ENCODE results near the gene ATRNL1.

GRCh38 chr10:115711306-115711705 lies 618.1 kb downstream of the ATRNL1 start:
- TF ChIP-seq, protein P1, sequence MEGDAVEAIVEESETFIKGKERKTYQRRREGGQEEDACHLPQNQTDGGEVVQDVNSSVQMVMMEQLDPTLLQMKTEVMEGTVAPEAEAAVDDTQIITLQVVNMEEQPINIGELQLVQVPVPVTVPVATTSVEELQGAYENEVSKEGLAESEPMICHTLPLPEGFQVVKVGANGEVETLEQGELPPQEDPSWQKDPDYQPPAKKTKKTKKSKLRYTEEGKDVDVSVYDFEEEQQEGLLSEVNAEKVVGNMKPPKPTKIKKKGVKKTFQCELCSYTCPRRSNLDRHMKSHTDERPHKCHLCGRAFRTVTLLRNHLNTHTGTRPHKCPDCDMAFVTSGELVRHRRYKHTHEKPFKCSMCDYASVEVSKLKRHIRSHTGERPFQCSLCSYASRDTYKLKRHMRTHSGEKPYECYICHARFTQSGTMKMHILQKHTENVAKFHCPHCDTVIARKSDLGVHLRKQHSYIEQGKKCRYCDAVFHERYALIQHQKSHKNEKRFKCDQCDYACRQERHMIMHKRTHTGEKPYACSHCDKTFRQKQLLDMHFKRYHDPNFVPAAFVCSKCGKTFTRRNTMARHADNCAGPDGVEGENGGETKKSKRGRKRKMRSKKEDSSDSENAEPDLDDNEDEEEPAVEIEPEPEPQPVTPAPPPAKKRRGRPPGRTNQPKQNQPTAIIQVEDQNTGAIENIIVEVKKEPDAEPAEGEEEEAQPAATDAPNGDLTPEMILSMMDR (IDR thresholded peaks at IDR 0.05; ENCODE audit: low read depth, low read length): no peak
- no peak for TF ChIP-seq EZH2phosphoT487 (IDR thresholded peaks at IDR 0.05; ENCODE audit: low read depth)
